Nephron (organoid): ENCODE data around the gene OR10X1.

Experiments
- H3K27ac Mint-ChIP-seq, 3 experiments: 2 replicates each; pipeline ENCODE4 v1.8.0; 2020; ENCODE audit warnings: mixed read lengths in 3 of 3, mild to moderate bottlenecking in 2 of 3, moderate library complexity in 1 of 3
- H3K27me3 Mint-ChIP-seq: 2 replicates; pipeline ENCODE4 v1.8.0; 2021; ENCODE audit warnings: low read depth, mild to moderate bottlenecking, moderate library complexity, mixed read lengths
- H3K36me3 Mint-ChIP-seq: 2 replicates; pipeline ENCODE4 v1.8.0; 2020; ENCODE audit warnings: low read depth, mixed read lengths
- H3K4me1 Mint-ChIP-seq: 2 replicates; pipeline ENCODE4 v1.8.0; 2020; ENCODE audit warnings: mixed read lengths
- H3K4me3 Mint-ChIP-seq, 3 experiments: 2 replicates each; pipeline ENCODE4 v1.8.0; 2020; ENCODE audit warnings: mild to moderate bottlenecking in 3 of 3, mixed read lengths in 3 of 3, moderate library complexity in 2 of 3
- H3K9me3 Mint-ChIP-seq: 2 replicates; pipeline ENCODE4 v1.8.0; 2020; ENCODE audit warnings: mixed read lengths
- TF ChIP-seq, protein P1 (sequence below), 3 experiments: fragments of 200-600 bp; sonication (generic); IDR thresholded peaks; one replicate each; pipeline ENCODE4 v1.5.0; 2021; ENCODE audit warnings: antibody characterized with exemption in 3 of 3; ENCODE audit not compliant: unreplicated experiment in 3 of 3

The OR10X1 gene

GRCh38 chr1:158563853-158564252 is 15.8 kb downstream of the OR10X1 start:
- Mint-ChIP-seq H3K9me3 (no peaks in the 10 kb centered on the region), H3K27me3 (no peaks in the 10 kb centered on the region), H3K27ac (no peak overlapping the region), H3K4me3 (no peak overlapping the region), H3K36me3 (no peaks in the 10 kb centered on the region), H3K4me1 (no peaks in the 10 kb centered on the region)
- TF ChIP-seq, protein P1, sequence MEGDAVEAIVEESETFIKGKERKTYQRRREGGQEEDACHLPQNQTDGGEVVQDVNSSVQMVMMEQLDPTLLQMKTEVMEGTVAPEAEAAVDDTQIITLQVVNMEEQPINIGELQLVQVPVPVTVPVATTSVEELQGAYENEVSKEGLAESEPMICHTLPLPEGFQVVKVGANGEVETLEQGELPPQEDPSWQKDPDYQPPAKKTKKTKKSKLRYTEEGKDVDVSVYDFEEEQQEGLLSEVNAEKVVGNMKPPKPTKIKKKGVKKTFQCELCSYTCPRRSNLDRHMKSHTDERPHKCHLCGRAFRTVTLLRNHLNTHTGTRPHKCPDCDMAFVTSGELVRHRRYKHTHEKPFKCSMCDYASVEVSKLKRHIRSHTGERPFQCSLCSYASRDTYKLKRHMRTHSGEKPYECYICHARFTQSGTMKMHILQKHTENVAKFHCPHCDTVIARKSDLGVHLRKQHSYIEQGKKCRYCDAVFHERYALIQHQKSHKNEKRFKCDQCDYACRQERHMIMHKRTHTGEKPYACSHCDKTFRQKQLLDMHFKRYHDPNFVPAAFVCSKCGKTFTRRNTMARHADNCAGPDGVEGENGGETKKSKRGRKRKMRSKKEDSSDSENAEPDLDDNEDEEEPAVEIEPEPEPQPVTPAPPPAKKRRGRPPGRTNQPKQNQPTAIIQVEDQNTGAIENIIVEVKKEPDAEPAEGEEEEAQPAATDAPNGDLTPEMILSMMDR (IDR thresholded peaks at IDR 0.05; ENCODE audit: unreplicated experiment in 3 of 3): no peak

GRCh38 chr1:158559696-158560095 is 20.0 kb downstream of the OR10X1 start:
- no peak overlapping the region for H3K4me3 Mint-ChIP-seq
- H3K27ac Mint-ChIP-seq: no peak overlapping the region
- no peaks in the 10 kb centered on the region for H3K36me3 Mint-ChIP-seq
- no peaks in the 10 kb centered on the region for H3K27me3 Mint-ChIP-seq
- no peaks in the 10 kb centered on the region for H3K9me3 Mint-ChIP-seq
- H3K4me1 Mint-ChIP-seq: no peaks in the 10 kb centered on the region
- TF ChIP-seq, protein P1 (IDR thresholded peaks at IDR 0.05; ENCODE audit: unreplicated experiment in 3 of 3): no peak

DNA sequence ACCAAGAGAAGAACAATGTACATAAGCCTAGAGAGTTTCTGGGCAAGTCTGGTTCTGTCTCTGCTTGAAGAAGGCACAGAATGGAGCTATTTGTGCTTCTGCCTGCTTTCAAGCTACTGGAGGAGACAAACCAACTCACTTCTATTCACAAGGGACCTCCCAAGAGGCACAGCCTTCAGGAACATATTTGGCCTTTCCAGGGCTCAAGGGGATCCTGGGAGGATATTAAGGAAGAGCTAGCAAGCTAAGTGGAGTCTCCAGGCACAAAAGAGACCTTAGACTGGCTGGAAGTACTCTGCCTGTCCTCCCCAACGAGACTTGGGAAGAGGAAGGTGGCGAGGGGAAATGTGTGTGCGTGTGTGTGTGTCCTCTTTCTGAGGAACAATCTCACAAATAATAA is 25.3 kb downstream of the OR10X1 start, which contains the start of gene OR6Y1:
OR6Y1 (minus strand) TSS at position 54 of the 400 bp plus-strand sequence. CDS start 6,300 bp downstream, outside the sequence.
- TF ChIP-seq, protein P1 (IDR thresholded peaks at IDR 0.05; ENCODE audit: unreplicated experiment in 3 of 3): no peak
- no peak within 1 kb of the TSS for H3K27ac Mint-ChIP-seq
- H3K4me3 Mint-ChIP-seq: no peak within 1 kb of the TSS
- no peaks in the 10 kb centered on the region for H3K36me3 Mint-ChIP-seq
- peaks cover 1% of the 10 kb centered on the region for H3K4me1 Mint-ChIP-seq
- no peaks in the 10 kb centered on the region for H3K27me3 Mint-ChIP-seq
- H3K9me3 Mint-ChIP-seq: no peaks in the 10 kb centered on the region

DNA sequence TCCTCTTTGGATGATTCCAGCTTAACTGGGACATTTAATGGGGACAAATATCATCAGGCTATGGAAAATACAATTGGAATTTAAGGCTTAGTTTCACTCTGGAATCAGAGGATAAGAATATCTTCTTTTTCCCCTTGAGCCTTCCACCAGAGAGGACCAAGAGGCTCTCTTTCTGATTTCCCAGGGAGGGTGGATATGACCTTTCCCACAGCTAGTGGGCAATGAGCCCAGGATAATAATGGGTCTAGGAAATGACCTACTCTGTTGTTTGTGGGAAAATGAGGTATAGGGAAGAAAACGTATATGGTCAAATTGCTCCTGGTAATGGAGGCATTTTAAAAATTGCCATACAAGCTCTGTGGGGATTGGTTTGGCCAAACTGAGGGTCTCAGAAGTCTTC is 27.4 kb downstream of the OR10X1 start:
- Mint-ChIP-seq H3K4me3 (no peak overlapping the region), H3K4me1 (peaks cover 7% of the 10 kb centered on the region), H3K36me3 (no peaks in the 10 kb centered on the region), H3K27ac (no peak overlapping the region), H3K27me3 (no peaks in the 10 kb centered on the region), H3K9me3 (no peaks in the 10 kb centered on the region)
- TF ChIP-seq, protein P1 (IDR thresholded peaks at IDR 0.05; ENCODE audit: unreplicated experiment in 3 of 3): no peak

DNA sequence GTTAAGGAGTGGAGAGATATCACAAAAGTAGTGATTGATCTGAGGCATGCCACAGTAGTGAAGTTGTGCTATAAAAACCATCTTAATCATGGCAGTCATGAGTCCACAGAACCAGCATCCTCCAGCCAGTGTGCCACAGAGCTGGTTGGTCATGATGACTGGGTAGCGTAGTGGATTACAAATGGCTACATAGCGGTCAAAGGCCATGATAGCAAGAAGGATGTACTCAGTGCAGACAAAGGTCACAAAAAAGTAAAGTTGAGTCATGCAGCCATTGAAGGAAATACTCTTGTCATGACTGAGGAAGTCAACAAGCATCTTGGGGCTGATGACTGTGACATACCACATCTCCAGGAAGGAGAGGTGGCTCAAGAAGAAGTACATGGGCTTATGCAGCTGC is 32.2 kb downstream of the OR10X1 start:
- Mint-ChIP-seq H3K27ac (peak overlapping the region in 1 of 3 experiments; percentile 12), H3K4me1 (peaks cover 7% of the 10 kb centered on the region), H3K4me3 (no peak overlapping the region), H3K9me3 (no peaks in the 10 kb centered on the region), H3K36me3 (no peaks in the 10 kb centered on the region), H3K27me3 (no peaks in the 10 kb centered on the region)
- TF ChIP-seq, protein P1 (IDR thresholded peaks at IDR 0.05; ENCODE audit: unreplicated experiment in 3 of 3): no peak

GRCh38 chr1:158537609-158538008 is 42.1 kb downstream of the OR10X1 start:
- TF ChIP-seq, protein P1 (IDR thresholded peaks at IDR 0.05; ENCODE audit: unreplicated experiment in 3 of 3): no peak
- Mint-ChIP-seq H3K27me3 (no peaks in the 10 kb centered on the region), H3K4me3 (no peak overlapping the region), H3K4me1 (peaks cover 8% of the 10 kb centered on the region), H3K27ac (peak overlapping the region in 1 of 3 experiments; percentile 4), H3K36me3 (no peaks in the 10 kb centered on the region), H3K9me3 (no peaks in the 10 kb centered on the region)
